Colonic mucosa (tissue), 4 donors: ENCODE measurements around the gene ARR3. TPM values are rescaled to one million over a fixed set of nuclear protein-coding genes. Genes with fewer than 3 reads are reported as not detected.

Experiments
- DNase-seq: peaks from one replicate; pipeline ENCODE4 v3.0.0-alpha.2; 2020
- H3K27ac ChIP-seq: fragments of 200-600 bp; one replicate; pipeline ENCODE4 v1.8.0; 2021
- H3K27me3 ChIP-seq: fragments of 200-600 bp; one replicate; pipeline ENCODE4 v1.8.0; 2021
- H3K36me3 ChIP-seq: fragments of 200-600 bp; one replicate; pipeline ENCODE4 v1.8.0; 2021
- H3K4me1 ChIP-seq: fragments of 200-600 bp; one replicate; pipeline ENCODE4 v1.8.0; 2021; ENCODE audit warnings: mild to moderate bottlenecking
- H3K4me3 ChIP-seq: fragments of 200-600 bp; one replicate; pipeline ENCODE4 v1.8.0; 2021
- H3K9ac ChIP-seq, 2 donors: one replicate each; pipeline ENCODE4 v1.7.0; 2013; ENCODE audit warnings: control low read depth in 2 of 2, low read depth in 2 of 2, low read length in 2 of 2
- H3K9me3 ChIP-seq: fragments of 200-600 bp; one replicate; pipeline ENCODE4 v1.8.0; 2021
- intact Hi-C: fragments of 100-400 bp; cut with DNase I; formaldehyde crosslinking; loops from one replicate; pipeline ENCODE4 v1.14.1; 2022
- total RNA-seq, 2 donors: library from RNA; stranded (reverse); fragmentation: NEBNext Ultra II Directional in 1 of 2; extraction: Animal tissue kit (Norgen Biotek cat#: 25700) in 1 of 2; gene quantifications; one replicate each; pipeline ENCODE4 v1.2.1, GENCODE V29; 2021
- TF ChIP-seq, protein P1 (sequence below): fragments of 200-600 bp; IDR thresholded peaks from one replicate; pipeline ENCODE4 v1.8.0; 2022; ENCODE audit warnings: antibody characterized with exemption, mild to moderate bottlenecking
- donor health status: healthy.
- donor health status: DM: no; HTN: no; CAD: no.
- donor health status: DM: no; HTN: no; CAD: no.

Gene ARR3
- not detected for total RNA-seq

DNA sequence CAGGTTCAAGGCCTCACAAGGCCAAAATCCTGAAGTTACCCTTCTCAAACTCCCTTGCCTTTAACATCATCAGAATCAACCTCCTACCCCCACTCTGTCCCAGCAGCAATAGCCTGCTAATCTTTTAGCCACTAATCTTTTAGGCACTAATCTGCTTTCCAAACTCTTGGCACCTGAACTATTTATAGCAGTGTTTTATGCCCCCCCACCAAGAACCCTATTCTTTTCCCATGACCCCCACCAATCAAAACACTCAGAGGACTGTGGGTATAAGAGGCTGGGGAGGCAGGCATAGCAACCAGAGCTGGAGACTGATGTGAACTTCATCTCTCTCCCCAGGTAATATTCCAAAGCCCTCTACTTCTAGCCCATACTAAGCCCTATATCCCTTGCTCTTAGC, at the start of gene ARR3:
ARR3 (plus strand) TSS at position 301 of the 400 bp plus-strand sequence. CDS start 1,052 bp downstream, outside the sequence.
- Histone ChIP-seq H3K4me1 (no peaks in the 10 kb centered on the region), H3K4me3 (no peak within 1 kb of the TSS), H3K36me3 (no peaks in the 10 kb centered on the region), H3K27me3 (no peaks in the 10 kb centered on the region), H3K9ac (no peak within 1 kb of the TSS), H3K9me3 (no peaks in the 10 kb centered on the region), H3K27ac (no peak within 1 kb of the TSS)
- no peak for DNase-seq
- intact Hi-C loops, result no loop called here
- TF ChIP-seq, protein P1, sequence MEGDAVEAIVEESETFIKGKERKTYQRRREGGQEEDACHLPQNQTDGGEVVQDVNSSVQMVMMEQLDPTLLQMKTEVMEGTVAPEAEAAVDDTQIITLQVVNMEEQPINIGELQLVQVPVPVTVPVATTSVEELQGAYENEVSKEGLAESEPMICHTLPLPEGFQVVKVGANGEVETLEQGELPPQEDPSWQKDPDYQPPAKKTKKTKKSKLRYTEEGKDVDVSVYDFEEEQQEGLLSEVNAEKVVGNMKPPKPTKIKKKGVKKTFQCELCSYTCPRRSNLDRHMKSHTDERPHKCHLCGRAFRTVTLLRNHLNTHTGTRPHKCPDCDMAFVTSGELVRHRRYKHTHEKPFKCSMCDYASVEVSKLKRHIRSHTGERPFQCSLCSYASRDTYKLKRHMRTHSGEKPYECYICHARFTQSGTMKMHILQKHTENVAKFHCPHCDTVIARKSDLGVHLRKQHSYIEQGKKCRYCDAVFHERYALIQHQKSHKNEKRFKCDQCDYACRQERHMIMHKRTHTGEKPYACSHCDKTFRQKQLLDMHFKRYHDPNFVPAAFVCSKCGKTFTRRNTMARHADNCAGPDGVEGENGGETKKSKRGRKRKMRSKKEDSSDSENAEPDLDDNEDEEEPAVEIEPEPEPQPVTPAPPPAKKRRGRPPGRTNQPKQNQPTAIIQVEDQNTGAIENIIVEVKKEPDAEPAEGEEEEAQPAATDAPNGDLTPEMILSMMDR, result no peak

DNA sequence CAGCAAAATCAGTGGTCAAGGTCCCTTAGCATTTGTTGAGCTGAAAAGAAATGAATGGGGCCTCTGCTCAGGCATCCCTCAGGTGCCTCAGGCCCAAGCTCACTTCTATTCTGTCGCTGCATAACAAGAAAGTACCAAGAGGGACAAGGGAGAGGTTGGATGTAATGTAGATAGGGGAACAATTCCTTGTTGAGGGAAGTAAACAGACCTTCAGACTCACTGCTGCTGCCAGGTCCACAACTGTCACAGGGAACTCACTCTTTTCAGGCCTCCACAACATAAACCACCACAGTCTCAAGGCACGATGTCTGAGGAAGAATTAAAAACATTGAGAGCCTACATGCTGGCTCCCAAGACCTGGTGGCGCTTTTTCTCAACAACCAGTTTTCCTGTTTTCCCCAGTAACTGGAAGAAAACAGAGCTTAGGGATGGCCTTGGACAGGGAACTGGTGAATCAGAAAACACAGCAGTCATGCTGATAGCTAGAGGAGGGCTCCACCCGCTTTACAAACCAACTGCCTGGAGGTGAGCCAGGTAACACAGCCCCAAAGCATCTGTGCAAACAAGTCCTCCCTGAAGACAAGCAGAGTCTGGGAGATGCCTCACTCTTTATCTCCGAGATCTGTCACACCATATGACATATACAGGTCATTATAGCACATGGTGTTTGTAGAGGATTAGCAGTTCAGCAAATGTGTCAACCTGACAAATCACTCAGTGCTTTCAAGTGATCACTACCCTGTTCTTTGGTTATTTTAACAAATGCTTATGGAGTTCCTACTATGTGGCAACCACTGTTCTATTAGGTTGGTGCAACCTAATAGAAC, 48.0 kb upstream of the ARR3 start:
- H3K27ac ChIP-seq, result peak overlapping the region; percentile 15
- H3K9ac ChIP-seq, result no peak overlapping the region

DNA sequence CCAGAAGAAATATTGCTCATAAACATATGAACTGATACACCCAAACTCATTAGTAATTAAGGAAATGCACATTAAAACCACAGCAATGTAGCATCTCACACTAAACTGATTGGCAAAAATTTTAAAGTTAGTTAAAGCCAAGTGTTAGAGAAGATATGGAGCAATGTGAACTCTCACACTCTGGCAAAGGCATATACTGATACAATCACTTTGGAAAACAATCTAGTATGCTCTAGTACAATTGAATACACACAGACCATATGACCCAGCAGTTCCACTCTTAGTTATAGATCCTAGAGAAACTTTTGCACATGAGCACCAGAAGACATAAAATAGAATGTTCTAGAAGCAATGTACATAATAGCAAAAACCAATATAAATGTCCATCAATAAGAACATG, 42.1 kb upstream of the ARR3 start:
- Histone ChIP-seq H3K27me3 (no peaks in the 10 kb centered on the region), H3K4me1 (no peaks in the 10 kb centered on the region), H3K36me3 (no peaks in the 10 kb centered on the region), H3K27ac (no peak overlapping the region), H3K9ac (no peak overlapping the region), H3K4me3 (no peak overlapping the region), H3K9me3 (no peaks in the 10 kb centered on the region)
- no peak for DNase-seq
- intact Hi-C loops, result no loop called here
- TF ChIP-seq, protein P1, result no peak

More for the DNA sequence above, 48.0 kb upstream of the ARR3 start:
- Histone ChIP-seq H3K4me3 (no peak overlapping the region), H3K4me1 (no peaks in the 10 kb centered on the region), H3K36me3 (no peaks in the 10 kb centered on the region), H3K27me3 (no peaks in the 10 kb centered on the region), H3K9me3 (no peaks in the 10 kb centered on the region)
- peak; percentile 45 for DNase-seq
- intact Hi-C loops, result no loop called here
- TF ChIP-seq, protein P1, result no peak

DNA sequence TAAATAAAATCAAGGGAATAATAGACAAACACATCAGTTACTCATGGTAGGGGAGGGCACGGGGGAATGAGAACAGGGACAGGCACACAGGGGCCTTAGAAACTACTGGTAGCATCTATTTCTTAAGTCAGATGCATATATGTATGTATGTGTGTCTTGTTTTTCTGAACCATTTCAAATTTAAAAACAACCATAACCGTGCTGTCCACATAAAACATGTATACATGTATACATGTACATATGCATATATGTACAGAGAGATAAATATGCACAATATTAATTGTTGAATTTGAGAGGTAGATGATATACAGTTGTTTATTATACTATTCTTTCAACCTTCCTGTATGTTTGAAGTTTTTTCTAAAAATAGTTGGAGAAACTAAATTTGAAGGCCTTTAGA, 41.4 kb upstream of the ARR3 start:
- Histone ChIP-seq H3K27me3 (no peaks in the 10 kb centered on the region), H3K4me3 (no peak overlapping the region), H3K36me3 (no peaks in the 10 kb centered on the region), H3K9me3 (no peaks in the 10 kb centered on the region), H3K4me1 (no peaks in the 10 kb centered on the region), H3K9ac (no peak overlapping the region), H3K27ac (no peak overlapping the region)
- intact Hi-C loops, result no loop called here
- TF ChIP-seq, protein P1, result no peak
- DNase-seq, result no peak

DNA sequence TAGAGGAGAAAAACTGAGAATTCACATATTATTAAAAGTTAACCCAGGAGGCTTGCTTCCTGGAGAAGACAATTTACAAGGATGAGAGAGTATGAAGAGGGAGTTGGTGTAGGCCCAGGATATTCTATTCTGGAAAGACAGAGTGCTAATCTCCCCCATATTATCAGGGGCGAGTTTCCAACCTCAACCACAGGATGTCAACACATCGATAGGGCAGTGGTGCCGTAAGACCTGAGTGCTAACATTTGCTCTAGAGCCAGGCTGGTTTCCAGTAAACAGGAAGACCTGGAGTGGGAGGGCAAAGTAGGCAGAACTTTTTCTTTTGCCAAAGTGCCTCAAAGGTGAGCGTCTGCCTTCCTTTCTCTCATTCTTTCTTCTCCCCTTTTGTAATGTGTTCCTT, 36.5 kb upstream of the ARR3 start:
- intact Hi-C loops, result no loop called here
- H3K9ac ChIP-seq, result no peak overlapping the region
- no peak overlapping the region for H3K4me3 ChIP-seq
- DNase-seq, result no peak
- TF ChIP-seq, protein P1, result no peak
- no peak overlapping the region for H3K27ac ChIP-seq
- no peaks in the 10 kb centered on the region for H3K4me1 ChIP-seq
- no peaks in the 10 kb centered on the region for H3K9me3 ChIP-seq
- H3K27me3 ChIP-seq, result no peaks in the 10 kb centered on the region
- no peaks in the 10 kb centered on the region for H3K36me3 ChIP-seq
